NCI-H524 treated with DMSO at 0.1 percent for 48 hours (cell line): ENCODE data around the gene NOL4.
"Not testable (repeated sequence)": the region's sequence is repeated elsewhere in the genome, so short reads cannot be mapped to it uniquely, and the experiment has no call there.

Experiments used
- DNase-seq: peaks from one replicate; lab custom pipeline; 2025; lab: John Stamatoyannopoulos, UW

NOL4 gene

GRCh38 chr18:34224423-34225217, at the start of gene NOL4:
NOL4 (minus strand) TSS chr18:34224913; CDS start chr18:34223253, 1,660 bp downstream.
- peak; percentile 88 for DNase-seq

GRCh38 chr18:34266029-34266428, 41.3 kb upstream of the NOL4 start:
- DNase-seq = not testable (repeated sequence)

- no peak for DNase-seq
Measured at GRCh38 chr18:34261865-34262780, 37.4 kb upstream of the NOL4 start.

- DNase-seq = no peak
Measured at GRCh38 chr18:34258176-34258575, 33.5 kb upstream of the NOL4 start.

GRCh38 chr18:34251919-34252318, 27.2 kb upstream of the NOL4 start:
- DNase-seq = no peak

GRCh38 chr18:34248727-34249126, 24.0 kb upstream of the NOL4 start:
- no peak for DNase-seq

- no peak for DNase-seq
Measured at GRCh38 chr18:34242739-34243138, 18.0 kb upstream of the NOL4 start.

- DNase-seq = not testable (repeated sequence)
Measured at GRCh38 chr18:34233781-34234388, 9.2 kb upstream of the NOL4 start.

GRCh38 chr18:34225218-34225553, 473 bp upstream of the NOL4 start:
- DNase-seq = no peak

GRCh38 chr18:34223893-34224422, 755 bp downstream of the NOL4 start:
- no peak for DNase-seq

- no peak for DNase-seq
Measured at GRCh38 chr18:34223164-34223892, 1.4 kb downstream of the NOL4 start.

GRCh38 chr18:34222307-34223163, 2.2 kb downstream of the NOL4 start:
- DNase-seq = no peak

- DNase-seq = no peak
Measured at GRCh38 chr18:34221971-34222306, 2.8 kb downstream of the NOL4 start.

- peak; percentile 52 for DNase-seq
Measured at GRCh38 chr18:34220081-34220815, 4.5 kb downstream of the NOL4 start.

GRCh38 chr18:34219651-34220050, 5.1 kb downstream of the NOL4 start:
- peak; percentile 47 for DNase-seq

GRCh38 chr18:34212511-34212910, 12.2 kb downstream of the NOL4 start:
- no peak for DNase-seq

- no peak for DNase-seq
Measured at GRCh38 chr18:34207344-34207851, 17.3 kb downstream of the NOL4 start.

- DNase-seq = no peak
Measured at GRCh38 chr18:34203866-34204265, 20.8 kb downstream of the NOL4 start.

- DNase-seq = no peak
Measured at GRCh38 chr18:34196256-34196655, 28.5 kb downstream of the NOL4 start.

GRCh38 chr18:34194239-34194638, 30.5 kb downstream of the NOL4 start:
- no peak for DNase-seq
